A549 (cell line): ENCODE measurements around the gene GJD3.

Source experiments
- HES2 ChIP-seq: fragments of >200 bp; sonication (Bioruptor Twin); formaldehyde crosslinking; IDR thresholded peaks from 2 replicates; pipeline ENCODE4 v1.6.1; 2016
- POLR2A ChIP-seq: IDR thresholded peaks from 2 replicates; pipeline ENCODE4 v1.6.1; 2012; ENCODE audit warnings: mild to moderate bottlenecking, low read length

GRCh38 chr17:40326832-40327199, 37.7 kb downstream of the GJD3 start:
- no peak for TF ChIP-seq POLR2A
- no peak for TF ChIP-seq HES2
